Measurements from ENCODE around the gene RBM19. TPM values are rescaled to one million over a fixed set of nuclear protein-coding genes. Genes with fewer than 3 reads are reported as not detected.

The RBM19 gene
- total RNA-seq, 1 donor from 2014 or later: 36.4 TPM

- intact Hi-C loops (cut with DNase I): no loop called here
- Histone ChIP-seq H3K9me3 (no peaks in the 10 kb centered on the region), H3K27me3 (no peaks in the 10 kb centered on the region), H3K27ac (no peak overlapping the region), H3K36me3 (no peaks in the 10 kb centered on the region), H3K4me1 (no peaks in the 10 kb centered on the region), H3K4me3 (no peak overlapping the region)
- DNase-seq (no peak), ATAC-seq (no peak)
- TF ChIP-seq, protein P1, sequence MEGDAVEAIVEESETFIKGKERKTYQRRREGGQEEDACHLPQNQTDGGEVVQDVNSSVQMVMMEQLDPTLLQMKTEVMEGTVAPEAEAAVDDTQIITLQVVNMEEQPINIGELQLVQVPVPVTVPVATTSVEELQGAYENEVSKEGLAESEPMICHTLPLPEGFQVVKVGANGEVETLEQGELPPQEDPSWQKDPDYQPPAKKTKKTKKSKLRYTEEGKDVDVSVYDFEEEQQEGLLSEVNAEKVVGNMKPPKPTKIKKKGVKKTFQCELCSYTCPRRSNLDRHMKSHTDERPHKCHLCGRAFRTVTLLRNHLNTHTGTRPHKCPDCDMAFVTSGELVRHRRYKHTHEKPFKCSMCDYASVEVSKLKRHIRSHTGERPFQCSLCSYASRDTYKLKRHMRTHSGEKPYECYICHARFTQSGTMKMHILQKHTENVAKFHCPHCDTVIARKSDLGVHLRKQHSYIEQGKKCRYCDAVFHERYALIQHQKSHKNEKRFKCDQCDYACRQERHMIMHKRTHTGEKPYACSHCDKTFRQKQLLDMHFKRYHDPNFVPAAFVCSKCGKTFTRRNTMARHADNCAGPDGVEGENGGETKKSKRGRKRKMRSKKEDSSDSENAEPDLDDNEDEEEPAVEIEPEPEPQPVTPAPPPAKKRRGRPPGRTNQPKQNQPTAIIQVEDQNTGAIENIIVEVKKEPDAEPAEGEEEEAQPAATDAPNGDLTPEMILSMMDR (IDR thresholded peaks at IDR 0.05): no peak
These were observed 91.8 kb downstream of the RBM19 start for GRCh38 chr12:113874326-113874725.

GRCh38 chr12:113873740-113874139 lies 92.4 kb downstream of the RBM19 start:
- Histone ChIP-seq H3K27me3 (no peaks in the 10 kb centered on the region), H3K27ac (no peak overlapping the region), H3K4me3 (no peak overlapping the region), H3K4me1 (no peaks in the 10 kb centered on the region), H3K36me3 (no peaks in the 10 kb centered on the region), H3K9me3 (no peaks in the 10 kb centered on the region)
- TF ChIP-seq, protein P1 (IDR thresholded peaks at IDR 0.05): no peak
- no peak for DNase-seq
- no peak for ATAC-seq
- intact Hi-C loops (cut with DNase I): no loop called here

GRCh38 chr12:113870890-113871289 lies 95.2 kb downstream of the RBM19 start:
- H3K36me3 ChIP-seq: no peaks in the 10 kb centered on the region
- TF ChIP-seq, protein P1 (IDR thresholded peaks at IDR 0.05): no peak
- no peaks in the 10 kb centered on the region for H3K27me3 ChIP-seq
- DNase-seq (no peak), ATAC-seq (no peak)
- H3K4me1 ChIP-seq: no peaks in the 10 kb centered on the region
- H3K4me3 ChIP-seq: no peak overlapping the region
- no peak overlapping the region for H3K27ac ChIP-seq
- H3K9me3 ChIP-seq: no peaks in the 10 kb centered on the region
- intact Hi-C loops (cut with DNase I): no loop called here

GRCh38 chr12:113870035-113870434 lies 96.1 kb downstream of the RBM19 start:
- TF ChIP-seq, protein P1 (IDR thresholded peaks at IDR 0.05): no peak
- no peaks in the 10 kb centered on the region for H3K27me3 ChIP-seq
- H3K4me3 ChIP-seq: no peak overlapping the region
- H3K9me3 ChIP-seq: no peaks in the 10 kb centered on the region
- no peaks in the 10 kb centered on the region for H3K36me3 ChIP-seq
- intact Hi-C loops (cut with DNase I): no loop called here
- DNase-seq: no peak
- no peaks in the 10 kb centered on the region for H3K4me1 ChIP-seq
- H3K27ac ChIP-seq: no peak overlapping the region
- ATAC-seq: no peak

- no peak for DNase-seq
- H3K4me3 ChIP-seq: no peak overlapping the region
- no peaks in the 10 kb centered on the region for H3K27me3 ChIP-seq
- H3K4me1 ChIP-seq: no peaks in the 10 kb centered on the region
- H3K27ac ChIP-seq: no peak overlapping the region
- TF ChIP-seq, protein P1 (IDR thresholded peaks at IDR 0.05): no peak
- no peaks in the 10 kb centered on the region for H3K36me3 ChIP-seq
- ATAC-seq: no peak
- intact Hi-C loops (cut with DNase I): no loop called here
- no peaks in the 10 kb centered on the region for H3K9me3 ChIP-seq
These were observed 97.8 kb downstream of the RBM19 start for GRCh38 chr12:113868365-113868764.

GRCh38 chr12:113867258-113867657 lies 98.9 kb downstream of the RBM19 start:
- Histone ChIP-seq H3K27ac (no peak overlapping the region), H3K4me3 (no peak overlapping the region), H3K27me3 (no peaks in the 10 kb centered on the region), H3K4me1 (no peaks in the 10 kb centered on the region), H3K9me3 (no peaks in the 10 kb centered on the region), H3K36me3 (no peaks in the 10 kb centered on the region)
- intact Hi-C loops (cut with DNase I): no loop called here
- ATAC-seq: no peak
- TF ChIP-seq, protein P1 (IDR thresholded peaks at IDR 0.05): no peak
- DNase-seq: no peak

Data from upper lobe of right lung (tissue), 1 donor.